SK-N-SH treated with all-trans-retinoic acid at 6 μM for 48 hours (cell line): ENCODE data around the gene OTOG.

Source experiments
- ATAC-seq: fragments of 200-7000 bp; cut with Tn5 transposase; 3 replicates; pipeline ENCODE4 v1.9.1; 2020; ENCODE audit warnings: mild to moderate bottlenecking, moderate library complexity
- ARNTL ChIP-seq: fragments of 450-650 bp; formaldehyde crosslinking; IDR thresholded peaks from 2 replicates; pipeline ENCODE4 v1.5.0; 2020; ENCODE audit warnings: low read depth, mild to moderate bottlenecking, moderate library complexity, borderline replicate concordance
- BACH2 ChIP-seq: fragments of 250-450 bp; sonication (Bioruptor Pico); IDR thresholded peaks from 2 replicates; pipeline ENCODE4 v1.9.0; 2021; ENCODE audit warnings: mild to moderate bottlenecking, borderline replicate concordance
- CSDC2 ChIP-seq: fragments of 250-450 bp; sonication (Bioruptor Pico); IDR thresholded peaks from 2 replicates; pipeline ENCODE4 v1.5.0; 2020; ENCODE audit warnings: mild to moderate bottlenecking, moderate library complexity
- CSRNP3 ChIP-seq: fragments of 250-450 bp; sonication (Bioruptor Pico); IDR thresholded peaks from 2 replicates; pipeline ENCODE4 v1.5.1; 2021; ENCODE audit warnings: mild to moderate bottlenecking, moderate library complexity
- ESRRG ChIP-seq: fragments of 250-450 bp; sonication (Bioruptor Pico); IDR thresholded peaks from 2 replicates; pipeline ENCODE4 v1.6.1; 2021; ENCODE audit warnings: mild to moderate bottlenecking
- GLIS3 ChIP-seq: fragments of 250-450 bp; sonication (Bioruptor Pico); IDR thresholded peaks from 2 replicates; pipeline ENCODE4 v1.5.0; 2020; ENCODE audit warnings: mild to moderate bottlenecking, moderate library complexity
- ISL1 ChIP-seq: fragments of 250-450 bp; sonication (Bioruptor Pico); IDR thresholded peaks from 2 replicates; pipeline ENCODE4 v2.1.2; 2022; ENCODE audit warnings: mild to moderate bottlenecking, moderate library complexity
- OSR1 ChIP-seq: fragments of 250-450 bp; sonication (Bioruptor Pico); IDR thresholded peaks from 2 replicates; pipeline ENCODE4 v1.8.0; 2022; ENCODE audit warnings: moderate library complexity, mild to moderate bottlenecking, inconsistent platforms
- POU6F1 ChIP-seq: fragments of 250-450 bp; sonication (Bioruptor Pico); IDR thresholded peaks from 2 replicates; pipeline ENCODE4 v1.8.0; 2021; ENCODE audit warnings: low read depth, mild to moderate bottlenecking, moderate library complexity, borderline replicate concordance
- PPARA ChIP-seq: fragments of 250-450 bp; sonication (Bioruptor Pico); IDR thresholded peaks from 2 replicates; pipeline ENCODE4 v1.5.0; 2020; ENCODE audit warnings: mild to moderate bottlenecking, borderline replicate concordance
- RARB ChIP-seq: fragments of 250-450 bp; sonication (Bioruptor Pico); IDR thresholded peaks from 2 replicates; pipeline ENCODE4 v1.8.0; 2021; ENCODE audit warnings: mild to moderate bottlenecking, moderate library complexity
- SNAI2 ChIP-seq: fragments of 250-450 bp; sonication (Bioruptor Pico); IDR thresholded peaks from 2 replicates; pipeline ENCODE4 v1.5.0; 2020; ENCODE audit warnings: mild to moderate bottlenecking, moderate library complexity
- TCF4 ChIP-seq: fragments of 250-450 bp; sonication (Bioruptor Pico); IDR thresholded peaks from 2 replicates; pipeline ENCODE4 v1.8.0; 2021; ENCODE audit warnings: mild to moderate bottlenecking, moderate library complexity, borderline replicate concordance
- TOX ChIP-seq: fragments of 250-450 bp; sonication (Bioruptor Pico); IDR thresholded peaks from 2 replicates; pipeline ENCODE4 v1.8.0; 2021; ENCODE audit warnings: mild to moderate bottlenecking, moderate library complexity, borderline replicate concordance
- ZFP3 ChIP-seq: fragments of 250-450 bp; sonication (Bioruptor Pico); IDR thresholded peaks from 2 replicates; pipeline ENCODE4 v1.5.0; 2020; ENCODE audit warnings: mild to moderate bottlenecking, moderate library complexity
- ZFP30 ChIP-seq: fragments of 450-650 bp; formaldehyde crosslinking; IDR thresholded peaks from 2 replicates; pipeline ENCODE4 v1.5.0; 2022; ENCODE audit warnings: mild to moderate bottlenecking, moderate library complexity
- ZNF565 ChIP-seq: fragments of 450-650 bp; formaldehyde crosslinking; conservative IDR thresholded peaks from 2 replicates; pipeline ENCODE4 v1.5.0; 2020; ENCODE audit warnings: low read depth, mild to moderate bottlenecking, moderate library complexity
- ZNF70 ChIP-seq: fragments of 450-650 bp; formaldehyde crosslinking; IDR thresholded peaks from 2 replicates; pipeline ENCODE4 v1.5.0; 2020; ENCODE audit warnings: mild to moderate bottlenecking, moderate library complexity
- ZNF8 ChIP-seq: fragments of 450-650 bp; formaldehyde crosslinking; IDR thresholded peaks from 2 replicates; pipeline ENCODE4 v1.5.0; 2020; ENCODE audit warnings: mild to moderate bottlenecking, moderate library complexity
- TF ChIP-seq, protein P1 (sequence below): fragments of 250-450 bp; sonication (Bioruptor Pico); IDR thresholded peaks from 2 replicates; pipeline ENCODE4 v1.5.0; 2020; ENCODE audit warnings: mild to moderate bottlenecking, moderate library complexity
- TF ChIP-seq, protein P2 (sequence below): fragments of 250-450 bp; sonication (Bioruptor Pico); IDR thresholded peaks from 2 replicates; pipeline ENCODE4 v1.5.1; 2020; ENCODE audit warnings: low read depth, mild to moderate bottlenecking, moderate library complexity

Gene OTOG

DNA sequence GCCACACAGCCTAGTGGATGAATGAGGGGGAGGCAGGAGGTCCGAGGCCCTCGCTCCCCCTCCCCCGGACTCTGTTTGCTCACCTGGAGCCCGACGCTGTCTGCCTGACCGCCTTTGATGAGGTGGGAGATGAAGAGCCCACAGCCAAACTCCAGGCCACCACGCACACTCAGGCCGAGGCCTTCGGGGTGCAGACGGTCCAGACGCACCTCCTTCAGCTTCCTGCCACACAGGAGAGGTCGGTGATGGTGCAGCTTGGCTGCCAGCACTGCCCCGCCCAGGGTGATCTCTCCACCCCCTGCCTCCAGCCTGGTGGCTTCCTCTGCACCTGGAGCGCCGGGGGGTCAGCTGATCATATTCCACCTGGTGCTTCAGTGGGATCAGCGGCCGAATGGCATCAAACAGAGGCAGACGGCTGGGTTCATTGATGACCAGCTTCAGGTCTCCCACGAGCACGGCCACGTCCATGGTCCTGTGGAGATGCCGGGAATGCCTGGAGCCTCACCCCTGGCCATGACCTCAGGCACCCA is 15.9 kb upstream of the OTOG start:
- ATAC-seq = no peak
- TF ChIP-seq TCF4 (CRISPR knock-in tag) = no peak
- TF ChIP-seq ZNF70 (CRISPR knock-in tag) = no peak
- TF ChIP-seq PPARA (CRISPR knock-in tag) = no peak
- no peak for TF ChIP-seq ZFP30 (CRISPR knock-in tag)
- TF ChIP-seq CSDC2 (CRISPR knock-in tag) = no peak
- TF ChIP-seq ESRRG (CRISPR knock-in tag) = no peak
- TF ChIP-seq POU6F1 = no peak
- TF ChIP-seq GLIS3 = no peak
- TF ChIP-seq, protein P1, sequence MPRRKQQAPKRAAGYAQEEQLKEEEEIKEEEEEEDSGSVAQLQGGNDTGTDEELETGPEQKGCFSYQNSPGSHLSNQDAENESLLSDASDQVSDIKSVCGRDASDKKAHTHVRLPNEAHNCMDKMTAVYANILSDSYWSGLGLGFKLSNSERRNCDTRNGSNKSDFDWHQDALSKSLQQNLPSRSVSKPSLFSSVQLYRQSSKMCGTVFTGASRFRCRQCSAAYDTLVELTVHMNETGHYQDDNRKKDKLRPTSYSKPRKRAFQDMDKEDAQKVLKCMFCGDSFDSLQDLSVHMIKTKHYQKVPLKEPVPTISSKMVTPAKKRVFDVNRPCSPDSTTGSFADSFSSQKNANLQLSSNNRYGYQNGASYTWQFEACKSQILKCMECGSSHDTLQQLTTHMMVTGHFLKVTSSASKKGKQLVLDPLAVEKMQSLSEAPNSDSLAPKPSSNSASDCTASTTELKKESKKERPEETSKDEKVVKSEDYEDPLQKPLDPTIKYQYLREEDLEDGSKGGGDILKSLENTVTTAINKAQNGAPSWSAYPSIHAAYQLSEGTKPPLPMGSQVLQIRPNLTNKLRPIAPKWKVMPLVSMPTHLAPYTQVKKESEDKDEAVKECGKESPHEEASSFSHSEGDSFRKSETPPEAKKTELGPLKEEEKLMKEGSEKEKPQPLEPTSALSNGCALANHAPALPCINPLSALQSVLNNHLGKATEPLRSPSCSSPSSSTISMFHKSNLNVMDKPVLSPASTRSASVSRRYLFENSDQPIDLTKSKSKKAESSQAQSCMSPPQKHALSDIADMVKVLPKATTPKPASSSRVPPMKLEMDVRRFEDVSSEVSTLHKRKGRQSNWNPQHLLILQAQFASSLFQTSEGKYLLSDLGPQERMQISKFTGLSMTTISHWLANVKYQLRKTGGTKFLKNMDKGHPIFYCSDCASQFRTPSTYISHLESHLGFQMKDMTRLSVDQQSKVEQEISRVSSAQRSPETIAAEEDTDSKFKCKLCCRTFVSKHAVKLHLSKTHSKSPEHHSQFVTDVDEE (CRISPR knock-in tag) = no peak
- TF ChIP-seq ZNF8 = no peak
- no peak for TF ChIP-seq OSR1
- TF ChIP-seq ZFP3 (CRISPR knock-in tag) = no peak
- no peak for TF ChIP-seq BACH2 (CRISPR knock-in tag)
- no peak for TF ChIP-seq ZNF565 (CRISPR knock-in tag)
- no peak for TF ChIP-seq RARB (CRISPR knock-in tag)

DNA sequence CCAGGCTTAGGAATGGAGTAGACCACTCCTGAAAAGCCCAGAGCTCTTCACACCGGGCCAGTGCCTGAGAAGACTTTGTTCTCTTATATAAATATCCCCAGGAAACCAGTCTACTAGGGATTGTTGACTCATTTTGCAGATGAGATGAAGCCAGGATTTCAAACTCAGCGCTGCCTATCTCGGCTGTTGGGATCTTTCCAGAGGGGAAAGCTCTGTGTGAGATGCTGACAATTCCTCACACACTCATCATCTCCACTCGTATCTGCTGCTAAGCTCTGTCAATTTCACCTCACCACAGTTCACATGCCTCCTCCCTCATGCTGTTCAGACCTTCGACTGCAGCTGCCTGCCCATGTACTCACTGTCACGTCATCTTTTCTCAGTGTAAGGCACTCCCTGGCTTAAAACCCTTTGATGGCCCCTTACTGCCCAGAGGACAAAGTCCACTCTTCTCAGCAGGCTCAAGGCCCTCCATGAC is 15.4 kb upstream of the OTOG start:
- TF ChIP-seq PPARA (CRISPR knock-in tag) (no peak), CSRNP3 (CRISPR knock-in tag) (no peak), TOX (no peak), GLIS3 (no peak), SNAI2 (CRISPR knock-in tag) (no peak), ZNF8 (no peak), CSDC2 (CRISPR knock-in tag) (no peak), OSR1 (no peak), ZNF70 (CRISPR knock-in tag) (no peak), ZNF565 (CRISPR knock-in tag) (no peak), ISL1 (CRISPR knock-in tag) (no peak), ARNTL (CRISPR knock-in tag) (no peak), TCF4 (CRISPR knock-in tag) (no peak)
- TF ChIP-seq, protein P1 (CRISPR knock-in tag) = no peak
- TF ChIP-seq, all 23 proteins: peak for 0
- ATAC-seq = no peak

GRCh38 chr11:17532784-17533183 is 14.3 kb upstream of the OTOG start:
- no peak for ATAC-seq
- TF ChIP-seq ARNTL (CRISPR knock-in tag) (no peak), ZNF565 (CRISPR knock-in tag) (no peak), OSR1 (no peak), POU6F1 (no peak), RARB (CRISPR knock-in tag) (no peak), ZNF70 (CRISPR knock-in tag) (no peak), ZFP3 (CRISPR knock-in tag) (no peak), CSDC2 (CRISPR knock-in tag) (no peak), TCF4 (CRISPR knock-in tag) (no peak), GLIS3 (no peak), ZNF8 (no peak), SNAI2 (CRISPR knock-in tag) (no peak), ESRRG (CRISPR knock-in tag) (no peak)
- TF ChIP-seq, protein P2, sequence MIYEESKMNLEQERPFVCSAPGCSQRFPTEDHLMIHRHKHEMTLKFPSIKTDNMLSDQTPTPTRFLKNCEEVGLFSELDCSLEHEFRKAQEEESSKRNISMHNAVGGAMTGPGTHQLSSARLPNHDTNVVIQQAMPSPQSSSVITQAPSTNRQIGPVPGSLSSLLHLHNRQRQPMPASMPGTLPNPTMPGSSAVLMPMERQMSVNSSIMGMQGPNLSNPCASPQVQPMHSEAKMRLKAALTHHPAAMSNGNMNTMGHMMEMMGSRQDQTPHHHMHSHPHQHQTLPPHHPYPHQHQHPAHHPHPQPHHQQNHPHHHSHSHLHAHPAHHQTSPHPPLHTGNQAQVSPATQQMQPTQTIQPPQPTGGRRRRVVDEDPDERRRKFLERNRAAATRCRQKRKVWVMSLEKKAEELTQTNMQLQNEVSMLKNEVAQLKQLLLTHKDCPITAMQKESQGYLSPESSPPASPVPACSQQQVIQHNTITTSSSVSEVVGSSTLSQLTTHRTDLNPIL = no peak
- TF ChIP-seq, protein P1 (CRISPR knock-in tag) = no peak
